GM12878 (cell line): Measurements from ENCODE around the gene DCLRE1B.

Experiments
- CEBPB ChIP-seq, 2 experiments: fragments of 150-350 bp in 1 of 2; IDR thresholded peaks; 2 replicates each; pipeline ENCODE4 v1.6.1; 2012 to 2014; ENCODE audit warnings: low read depth in 2 of 2, low read length in 2 of 2, borderline replicate concordance in 1 of 2, inconsistent platforms in 1 of 2
- CREB1 ChIP-seq: IDR thresholded peaks from 2 replicates; pipeline ENCODE4 v1.6.1; 2012; ENCODE audit warnings: low read depth, mild to moderate bottlenecking, inconsistent platforms
- ETV6 ChIP-seq, 2 experiments: fragments of 450-650 bp in 1 of 2; IDR thresholded peaks in 1 of 2; conservative IDR thresholded peaks in 1 of 2; 2 replicates each; pipeline ENCODE4 v1.6.1; 2014; ENCODE audit warnings: antibody characterized with exemption in 1 of 2, borderline replicate concordance in 1 of 2, low read depth in 1 of 2, mild to moderate bottlenecking in 1 of 2, moderate library complexity in 1 of 2
- FOS ChIP-seq: IDR thresholded peaks from 3 replicates; pipeline ENCODE4 v1.6.1; 2011; ENCODE audit warnings: borderline replicate concordance; ENCODE audit not compliant: insufficient read length; ENCODE audit errors: extremely low read depth
- MYC ChIP-seq: IDR thresholded peaks from 2 replicates; pipeline ENCODE4 v1.6.1; 2011; ENCODE audit warnings: mild to moderate bottlenecking, low read length, moderate library complexity, inconsistent platforms; ENCODE audit not compliant: insufficient read depth, insufficient replicate concordance, insufficient read length, severe bottlenecking
- NFYA ChIP-seq: IDR thresholded peaks from 2 replicates; pipeline ENCODE4 v1.6.1; 2011; ENCODE audit warnings: low read depth, mild to moderate bottlenecking, low read length, improper control_type of control experiment, borderline replicate concordance
- RAD21 ChIP-seq: IDR thresholded peaks from 2 replicates; pipeline ENCODE4 v1.6.1; 2011; ENCODE audit warnings: mild to moderate bottlenecking, low read depth, low read length, moderate library complexity; ENCODE audit not compliant: insufficient read depth
- RAD51 ChIP-seq: fragments of 450-650 bp; IDR thresholded peaks from 2 replicates; pipeline ENCODE4 v1.6.1; 2016; ENCODE audit warnings: moderate library complexity, mild to moderate bottlenecking, inconsistent platforms
- ZNF274 ChIP-seq: IDR thresholded peaks from one replicate; pipeline ENCODE4 v1.8.0; 2011; ENCODE audit not compliant: insufficient read length, insufficient read depth
- TF ChIP-seq, protein P1 (sequence below): IDR thresholded peaks from 2 replicates; pipeline ENCODE4 v1.6.1; 2012; ENCODE audit warnings: low read length, inconsistent platforms
- TF ChIP-seq, protein P2 (sequence below): fragments of 450-650 bp; IDR thresholded peaks from 2 replicates; pipeline ENCODE4 v1.6.1; 2016; ENCODE audit warnings: mild to moderate bottlenecking, moderate library complexity, borderline replicate concordance
- TF ChIP-seq, protein P3 (sequence below): IDR thresholded peaks from 2 replicates; pipeline ENCODE4 v1.6.1; 2012; ENCODE audit warnings: low read depth, low read length, improper control_type of control experiment

DNA sequence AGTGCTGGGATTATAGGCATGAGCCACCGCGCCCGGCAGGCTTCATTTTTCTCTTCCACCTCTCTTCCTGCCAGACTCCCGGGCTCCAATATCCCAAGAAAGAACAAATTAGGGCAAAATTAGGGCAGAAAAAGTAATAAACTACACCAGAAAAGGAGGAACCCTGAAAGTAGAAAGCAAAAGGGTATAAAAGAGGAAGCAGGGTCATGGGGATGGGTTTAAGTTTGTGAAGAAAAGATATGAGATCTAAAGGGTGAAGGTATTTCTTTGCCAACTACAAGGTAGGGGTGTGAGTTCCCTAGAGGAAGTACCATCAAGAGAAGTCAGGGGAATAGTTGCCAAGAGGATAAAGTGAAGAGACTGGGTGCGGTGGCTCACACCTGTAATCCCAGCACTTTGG is 43.5 kb upstream of the DCLRE1B start:
- no peak for TF ChIP-seq RAD51
- no peak for TF ChIP-seq FOS
- TF ChIP-seq ETV6 (conservative IDR thresholded peaks at IDR 0.05 in 1 of 2, IDR thresholded peaks at IDR 0.05 in 1 of 2; ENCODE audit: borderline replicate concordance in 1 of 2, low read depth in 1 of 2) = no peak
- TF ChIP-seq NFYA = no peak
- TF ChIP-seq ZNF274 = no peak
- no peak for TF ChIP-seq CREB1
- TF ChIP-seq MYC = no peak
- no peak for TF ChIP-seq RAD21
- TF ChIP-seq, protein P1, sequence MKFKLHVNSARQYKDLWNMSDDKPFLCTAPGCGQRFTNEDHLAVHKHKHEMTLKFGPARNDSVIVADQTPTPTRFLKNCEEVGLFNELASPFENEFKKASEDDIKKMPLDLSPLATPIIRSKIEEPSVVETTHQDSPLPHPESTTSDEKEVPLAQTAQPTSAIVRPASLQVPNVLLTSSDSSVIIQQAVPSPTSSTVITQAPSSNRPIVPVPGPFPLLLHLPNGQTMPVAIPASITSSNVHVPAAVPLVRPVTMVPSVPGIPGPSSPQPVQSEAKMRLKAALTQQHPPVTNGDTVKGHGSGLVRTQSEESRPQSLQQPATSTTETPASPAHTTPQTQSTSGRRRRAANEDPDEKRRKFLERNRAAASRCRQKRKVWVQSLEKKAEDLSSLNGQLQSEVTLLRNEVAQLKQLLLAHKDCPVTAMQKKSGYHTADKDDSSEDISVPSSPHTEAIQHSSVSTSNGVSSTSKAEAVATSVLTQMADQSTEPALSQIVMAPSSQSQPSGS = no peak
- TF ChIP-seq, protein P2, sequence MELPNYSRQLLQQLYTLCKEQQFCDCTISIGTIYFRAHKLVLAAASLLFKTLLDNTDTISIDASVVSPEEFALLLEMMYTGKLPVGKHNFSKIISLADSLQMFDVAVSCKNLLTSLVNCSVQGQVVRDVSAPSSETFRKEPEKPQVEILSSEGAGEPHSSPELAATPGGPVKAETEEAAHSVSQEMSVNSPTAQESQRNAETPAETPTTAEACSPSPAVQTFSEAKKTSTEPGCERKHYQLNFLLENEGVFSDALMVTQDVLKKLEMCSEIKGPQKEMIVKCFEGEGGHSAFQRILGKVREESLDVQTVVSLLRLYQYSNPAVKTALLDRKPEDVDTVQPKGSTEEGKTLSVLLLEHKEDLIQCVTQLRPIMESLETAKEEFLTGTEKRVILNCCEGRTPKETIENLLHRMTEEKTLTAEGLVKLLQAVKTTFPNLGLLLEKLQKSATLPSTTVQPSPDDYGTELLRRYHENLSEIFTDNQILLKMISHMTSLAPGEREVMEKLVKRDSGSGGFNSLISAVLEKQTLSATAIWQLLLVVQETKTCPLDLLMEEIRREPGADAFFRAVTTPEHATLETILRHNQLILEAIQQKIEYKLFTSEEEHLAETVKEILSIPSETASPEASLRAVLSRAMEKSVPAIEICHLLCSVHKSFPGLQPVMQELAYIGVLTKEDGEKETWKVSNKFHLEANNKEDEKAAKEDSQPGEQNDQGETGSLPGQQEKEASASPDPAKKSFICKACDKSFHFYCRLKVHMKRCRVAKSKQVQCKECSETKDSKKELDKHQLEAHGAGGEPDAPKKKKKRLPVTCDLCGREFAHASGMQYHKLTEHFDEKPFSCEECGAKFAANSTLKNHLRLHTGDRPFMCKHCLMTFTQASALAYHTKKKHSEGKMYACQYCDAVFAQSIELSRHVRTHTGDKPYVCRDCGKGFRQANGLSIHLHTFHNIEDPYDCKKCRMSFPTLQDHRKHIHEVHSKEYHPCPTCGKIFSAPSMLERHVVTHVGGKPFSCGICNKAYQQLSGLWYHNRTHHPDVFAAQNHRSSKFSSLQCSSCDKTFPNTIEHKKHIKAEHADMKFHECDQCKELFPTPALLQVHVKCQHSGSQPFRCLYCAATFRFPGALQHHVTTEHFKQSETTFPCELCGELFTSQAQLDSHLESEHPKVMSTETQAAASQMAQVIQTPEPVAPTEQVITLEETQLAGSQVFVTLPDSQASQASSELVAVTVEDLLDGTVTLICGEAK = no peak
- TF ChIP-seq, protein P3, sequence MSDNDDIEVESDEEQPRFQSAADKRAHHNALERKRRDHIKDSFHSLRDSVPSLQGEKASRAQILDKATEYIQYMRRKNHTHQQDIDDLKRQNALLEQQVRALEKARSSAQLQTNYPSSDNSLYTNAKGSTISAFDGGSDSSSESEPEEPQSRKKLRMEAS = no peak
- no peak for TF ChIP-seq CEBPB (IDR thresholded peaks at IDR 0.05; ENCODE audit: borderline replicate concordance in 1 of 2, low read depth in 2 of 2, low read length in 2 of 2)
